Duodenal mucosa (tissue), 2 donors: ENCODE data around the gene PARD6A.

Source experiments
- H3K27ac ChIP-seq: one replicate; pipeline ENCODE4 v1.7.0; 2013; ENCODE audit warnings: low read depth, low read length
- H3K27me3 ChIP-seq, 2 donors: one replicate each; pipeline ENCODE4 v1.7.0; 2013; ENCODE audit warnings: low read length in 2 of 2, control low read depth in 1 of 2; ENCODE audit not compliant: insufficient read depth in 2 of 2, control insufficient read depth in 1 of 2
- H3K36me3 ChIP-seq, 2 donors: one replicate each; pipeline ENCODE4 v1.7.0; 2013; ENCODE audit warnings: low read length in 2 of 2, control low read depth in 1 of 2; ENCODE audit not compliant: insufficient read depth in 2 of 2, control insufficient read depth in 1 of 2
- H3K4me1 ChIP-seq, 2 donors: one replicate each; pipeline ENCODE4 v1.7.0; 2013; ENCODE audit warnings: low read length in 2 of 2, control low read depth in 1 of 2; ENCODE audit not compliant: insufficient read depth in 2 of 2, control insufficient read depth in 1 of 2
- H3K4me3 ChIP-seq, 2 donors: one replicate each; pipeline ENCODE4 v1.7.0; 2013; ENCODE audit warnings: low read length in 2 of 2, low read depth in 1 of 2
- H3K9ac ChIP-seq, 2 donors: one replicate each; pipeline ENCODE4 v1.7.0; 2013; ENCODE audit warnings: low read length in 2 of 2, low read depth in 1 of 2
- H3K9me3 ChIP-seq, 2 donors: one replicate each; pipeline ENCODE4 v1.7.0; 2013; ENCODE audit warnings: low read length in 2 of 2, control low read depth in 1 of 2; ENCODE audit not compliant: control insufficient read depth in 1 of 2

PARD6A gene

GRCh38 chr16:67653128-67653788, 7.5 kb upstream of the PARD6A start:
- Histone ChIP-seq H3K4me1 (peaks cover 0 to 6% of the 10 kb centered on the region in 2 donors), H3K36me3 (peaks cover 5 to 10% of the 10 kb centered on the region in 2 donors), H3K4me3 (no peak overlapping the region), H3K9ac (no peak overlapping the region), H3K27ac (no peak overlapping the region), H3K9me3 (no peaks in the 10 kb centered on the region), H3K27me3 (peaks cover 49 to 57% of the 10 kb centered on the region in 2 donors)

- H3K4me1 ChIP-seq = peaks cover 0 to 9% of the 10 kb centered on the region in 2 donors
- no peak overlapping the region for H3K27ac ChIP-seq
- peaks cover 42 to 51% of the 10 kb centered on the region in 2 donors for H3K27me3 ChIP-seq
- no peaks in the 10 kb centered on the region for H3K9me3 ChIP-seq
- no peak overlapping the region for H3K9ac ChIP-seq
- no peak overlapping the region for H3K4me3 ChIP-seq
- H3K36me3 ChIP-seq = peaks cover 5 to 13% of the 10 kb centered on the region in 2 donors
Measured at GRCh38 chr16:67653789-67654402, 6.9 kb upstream of the PARD6A start.

- H3K4me3 ChIP-seq = no peak overlapping the region
- H3K27me3 ChIP-seq = peaks cover 38 to 47% of the 10 kb centered on the region in 2 donors
- H3K9ac ChIP-seq = no peak overlapping the region
Measured at GRCh38 chr16:67654403-67654911, 6.3 kb upstream of the PARD6A start.

GRCh38 chr16:67655363-67655762, 5.4 kb upstream of the PARD6A start:
- H3K9me3 ChIP-seq = no peaks in the 10 kb centered on the region
- peaks cover 32 to 38% of the 10 kb centered on the region in 2 donors for H3K27me3 ChIP-seq
- no peak overlapping the region for H3K4me3 ChIP-seq
- no peak overlapping the region for H3K27ac ChIP-seq
- no peak overlapping the region for H3K9ac ChIP-seq
- H3K36me3 ChIP-seq = peaks cover 5 to 9% of the 10 kb centered on the region in 2 donors
- H3K4me1 ChIP-seq = peaks cover 6 to 16% of the 10 kb centered on the region in 2 donors

More at GRCh38 chr16:67654403-67654911, 6.3 kb upstream of the PARD6A start:
- peaks cover 5 to 14% of the 10 kb centered on the region in 2 donors for H3K4me1 ChIP-seq
- H3K36me3 ChIP-seq = peaks cover 5 to 13% of the 10 kb centered on the region in 2 donors
- no peak overlapping the region for H3K27ac ChIP-seq
- H3K9me3 ChIP-seq = no peaks in the 10 kb centered on the region

- H3K27me3 ChIP-seq = peaks cover 23 to 27% of the 10 kb centered on the region in 2 donors
- H3K9ac ChIP-seq = no peak overlapping the region
- H3K9me3 ChIP-seq = no peaks in the 10 kb centered on the region
- no peak overlapping the region for H3K4me3 ChIP-seq
- peaks cover 5 to 9% of the 10 kb centered on the region in 2 donors for H3K36me3 ChIP-seq
- H3K27ac ChIP-seq = no peak overlapping the region
- peaks cover 6 to 24% of the 10 kb centered on the region in 2 donors for H3K4me1 ChIP-seq
Measured at GRCh38 chr16:67656344-67657016, 4.3 kb upstream of the PARD6A start.

- Histone ChIP-seq H3K9ac (no peak overlapping the region), H3K4me3 (no peak overlapping the region), H3K9me3 (no peaks in the 10 kb centered on the region), H3K27ac (no peak overlapping the region), H3K27me3 (peaks cover 17 to 22% of the 10 kb centered on the region in 2 donors), H3K4me1 (peaks cover 6 to 27% of the 10 kb centered on the region in 2 donors), H3K36me3 (peaks cover 5 to 9% of the 10 kb centered on the region in 2 donors)
Measured at GRCh38 chr16:67657017-67657608, 3.6 kb upstream of the PARD6A start.

- Histone ChIP-seq H3K27ac (no peak overlapping the region), H3K4me3 (no peak overlapping the region), H3K36me3 (peaks cover 5 to 9% of the 10 kb centered on the region in 2 donors), H3K9ac (no peak overlapping the region), H3K27me3 (peaks cover 13 to 22% of the 10 kb centered on the region in 2 donors), H3K4me1 (peaks cover 6 to 27% of the 10 kb centered on the region in 2 donors), H3K9me3 (no peaks in the 10 kb centered on the region)
Measured at GRCh38 chr16:67657751-67658518, 2.8 kb upstream of the PARD6A start.

- peak overlapping the region; percentile 84 to 93 for H3K9ac ChIP-seq
- peaks cover 9 to 15% of the 10 kb centered on the region in 2 donors for H3K27me3 ChIP-seq
- H3K4me1 ChIP-seq = peaks cover 6 to 25% of the 10 kb centered on the region in 2 donors
- H3K36me3 ChIP-seq = peaks cover 5 to 9% of the 10 kb centered on the region in 2 donors
- H3K27ac ChIP-seq = no peak overlapping the region
- peak overlapping the region; percentile 89 to 95 for H3K4me3 ChIP-seq
- H3K9me3 ChIP-seq = no peaks in the 10 kb centered on the region
Measured at GRCh38 chr16:67658849-67659674, 1.7 kb upstream of the PARD6A start.
